ENCODE results near the gene NDUFA8. TPM values are rescaled to one million over a fixed set of nuclear protein-coding genes. Genes with fewer than 3 reads are reported as not detected.

The NDUFA8 gene
- polyA plus RNA-seq, 1 of the 3 experiments (the other 2 are of a cell fraction) = 116 TPM

- Histone ChIP-seq H3K27me3 (ENCODE audit: insufficient read depth) (peaks cover 4% of the 10 kb centered on the region; the same call in 1 of the 2 replicates), H3K4me2 (no peak overlapping the region), H3K4me1 (ENCODE audit: control insufficient read depth in 1 of 2, insufficient read depth in 2 of 2, low read depth in 1 of 2, low read length in 1 of 2) (no peaks in the 10 kb centered on the region; a peak in 1 of 4 replicates), H2AFZ (ENCODE audit: low read depth) (no peak overlapping the region), H3K27ac (ENCODE audit: low read depth in 2 of 2, low read length in 1 of 2) (no peak overlapping the region), H3F3A (replicated peaks; ENCODE audit: insufficient read depth) (no peaks in the 10 kb centered on the region), H3K9me3 (no peaks in the 10 kb centered on the region), H3K36me3 (replicated peaks in 1 of 2; ENCODE audit: control insufficient read depth in 1 of 2, insufficient read depth in 2 of 2, low read length in 1 of 2) (no peaks in the 10 kb centered on the region), H3K79me2 (ENCODE audit: insufficient read depth) (no peaks in the 10 kb centered on the region), H3K9me2 (no peaks in the 10 kb centered on the region), H3K4me3 (ENCODE audit: low read depth in 2 of 2, low read length in 1 of 2) (no peak overlapping the region), H3K9ac (no peak overlapping the region), H4K20me1 (ENCODE audit: insufficient read depth) (no peaks in the 10 kb centered on the region)
- CTCF ChIA-PET = interaction anchor here (1.1 kb wide), 1 partner anchor 9 kb away, joined by 3 read pairs; no protein-coding TSS in a partner anchor
- TF ChIP-seq USF1 (IDR thresholded peaks at IDR 0.05; ENCODE audit: borderline replicate concordance, low read depth) = no peak
- TF ChIP-seq TCF12 (IDR thresholded peaks at IDR 0.05) = no peak
- TF ChIP-seq TAF1 (IDR thresholded peaks at IDR 0.05; ENCODE audit: borderline replicate concordance, low read depth, low read length) = no peak
- no peak for TF ChIP-seq CTCF (IDR thresholded peaks at IDR 0.05)
- no peak for TF ChIP-seq FOSL2 (IDR thresholded peaks at IDR 0.05; ENCODE audit: borderline replicate concordance, low read depth)
- TF ChIP-seq RXRA (IDR thresholded peaks at IDR 0.05; ENCODE audit: borderline replicate concordance, low read depth) = no peak
- no peak for TF ChIP-seq FOXM1 (IDR thresholded peaks at IDR 0.05; ENCODE audit: low read depth)
- WGBS (ENCODE audit: low lambda C conversion rate) = 74% methylated on average over 4 of the region's 4 CpGs
- DNase-seq = no peak
- POLR2A ChIA-PET = no interaction called here
Observed at GRCh38 chr9:122195875-122196274, 36.3 kb upstream of the NDUFA8 start.

- Histone ChIP-seq H3K79me2 (ENCODE audit: insufficient read depth) (no peaks in the 10 kb centered on the region), H3F3A (replicated peaks; ENCODE audit: insufficient read depth) (no peaks in the 10 kb centered on the region), H3K27me3 (ENCODE audit: insufficient read depth) (peaks cover 4% of the 10 kb centered on the region; the same call in 1 of the 2 replicates), H3K9me3 (no peaks in the 10 kb centered on the region), H4K20me1 (ENCODE audit: insufficient read depth) (no peaks in the 10 kb centered on the region), H3K9me2 (no peaks in the 10 kb centered on the region), H3K4me3 (ENCODE audit: low read depth in 2 of 2, low read length in 1 of 2) (no peak overlapping the region), H3K4me2 (no peak overlapping the region), H3K9ac (no peak overlapping the region), H3K27ac (ENCODE audit: low read depth in 2 of 2, low read length in 1 of 2) (no peak overlapping the region), H2AFZ (ENCODE audit: low read depth) (no peak overlapping the region), H3K36me3 (replicated peaks in 1 of 2; ENCODE audit: control insufficient read depth in 1 of 2, insufficient read depth in 2 of 2, low read length in 1 of 2) (no peaks in the 10 kb centered on the region), H3K4me1 (ENCODE audit: control insufficient read depth in 1 of 2, insufficient read depth in 2 of 2, low read depth in 1 of 2, low read length in 1 of 2) (no peaks in the 10 kb centered on the region; a peak in 1 of 4 replicates)
- DNase-seq = no peak
- CTCF ChIA-PET = no interaction called here
- no peak for TF ChIP-seq PBX3 (IDR thresholded peaks at IDR 0.05)
- TF ChIP-seq FOSL2 (IDR thresholded peaks at IDR 0.05; ENCODE audit: borderline replicate concordance, low read depth) = no peak
- no peak for TF ChIP-seq RCOR1 (IDR thresholded peaks at IDR 0.05; ENCODE audit: low read length)
- TF ChIP-seq FOXJ3 (CRISPR knock-in tag; IDR thresholded peaks at IDR 0.05) = no peak
- TF ChIP-seq ELF1 (IDR thresholded peaks at IDR 0.05) = no peak
- no peak for TF ChIP-seq POLR2AphosphoS5 (IDR thresholded peaks at IDR 0.05; ENCODE audit: low read depth, low read length)
- no peak for TF ChIP-seq JUND (IDR thresholded peaks at IDR 0.05)
- POLR2A ChIA-PET = no interaction called here
- 60% methylated on average over 6 of the region's 6 CpGs for WGBS (ENCODE audit: low lambda C conversion rate)
Observed at GRCh38 chr9:122193651-122194050, 34.1 kb upstream of the NDUFA8 start.

Measured in SK-N-SH (cell line).